WERI-Rb-1 (cell line): ENCODE data around the gene CREBRF.

Experiments used
- DNase-seq: peaks from one replicate; pipeline ENCODE4 v3.0.0-alpha.2; 2020
- H3K27ac ChIP-seq: fragments of 250-450 bp; sonication (Bioruptor Pico); 2 replicates; pipeline ENCODE4 v1.5.1; 2020; ENCODE audit warnings: mild to moderate bottlenecking, moderate library complexity
- H3K27me3 ChIP-seq: fragments of 250-450 bp; sonication (Bioruptor Pico); 2 replicates; pipeline ENCODE4 v1.5.1; 2021; ENCODE audit warnings: mild to moderate bottlenecking, low read depth, moderate library complexity; ENCODE audit not compliant: insufficient read depth, severe bottlenecking
- H3K36me3 ChIP-seq: fragments of 250-450 bp; sonication (Bioruptor Pico); 2 replicates; pipeline ENCODE4 v1.5.1; 2020; ENCODE audit warnings: mild to moderate bottlenecking, moderate library complexity
- H3K4me3 ChIP-seq: 2 replicates; pipeline ENCODE4 v1.5.1; 2011; ENCODE audit warnings: low read depth, mild to moderate bottlenecking, control low read depth, low read length
- H3K9me3 ChIP-seq: fragments of 250-450 bp; sonication (Bioruptor Pico); 2 replicates; pipeline ENCODE4 v1.5.1; 2021; ENCODE audit warnings: mild to moderate bottlenecking, moderate library complexity; ENCODE audit not compliant: severe bottlenecking
- CTCF ChIP-seq: IDR thresholded peaks from 2 replicates; pipeline ENCODE4 v1.5.1; 2011; ENCODE audit warnings: low read depth, mild to moderate bottlenecking, control low read depth, inconsistent platforms, low read length

Gene CREBRF

GRCh38 chr5:173051746-173052145 lies 4.4 kb upstream of the CREBRF start:
- H3K36me3 ChIP-seq = no peaks in the 10 kb centered on the region
- no peak overlapping the region for H3K4me3 ChIP-seq
- no peaks in the 10 kb centered on the region for H3K27me3 ChIP-seq
- H3K27ac ChIP-seq = no peak overlapping the region
- H3K9me3 ChIP-seq = no peaks in the 10 kb centered on the region
- DNase-seq = no peak
- no peak for TF ChIP-seq CTCF

- Histone ChIP-seq H3K27ac (no peak overlapping the region), H3K36me3 (no peaks in the 10 kb centered on the region), H3K27me3 (no peaks in the 10 kb centered on the region), H3K4me3 (no peak overlapping the region), H3K9me3 (no peaks in the 10 kb centered on the region)
- no peak for TF ChIP-seq CTCF
- DNase-seq = no peak
These were observed 3.1 kb upstream of the CREBRF start for GRCh38 chr5:173053041-173053440.

- Histone ChIP-seq H3K36me3 (no peaks in the 10 kb centered on the region), H3K9me3 (no peaks in the 10 kb centered on the region), H3K27me3 (no peaks in the 10 kb centered on the region), H3K27ac (no peak overlapping the region), H3K4me3 (peak overlapping the region; percentile 68)
- no peak for DNase-seq
- no peak for TF ChIP-seq CTCF
These were observed 970 bp upstream of the CREBRF start for GRCh38 chr5:173055042-173055721.

- TF ChIP-seq CTCF = no peak
- peak overlapping the region; percentile 68 for H3K4me3 ChIP-seq
- no peak overlapping the region for H3K27ac ChIP-seq
- DNase-seq = no peak
- no peaks in the 10 kb centered on the region for H3K27me3 ChIP-seq
- H3K9me3 ChIP-seq = no peaks in the 10 kb centered on the region
- no peaks in the 10 kb centered on the region for H3K36me3 ChIP-seq
These were observed 500 bp upstream of the CREBRF start for GRCh38 chr5:173055722-173055982.

GRCh38 chr5:173056783-173057061 lies 570 bp downstream of the CREBRF start:
- no peak for TF ChIP-seq CTCF
- Histone ChIP-seq H3K27me3 (no peaks in the 10 kb centered on the region), H3K36me3 (no peaks in the 10 kb centered on the region), H3K9me3 (no peaks in the 10 kb centered on the region), H3K4me3 (peak overlapping the region; percentile 68), H3K27ac (peak overlapping the region; percentile 60)
- DNase-seq = no peak
